ENCODE data around the gene NDUFS8. TPM values are rescaled to one million over a fixed set of nuclear protein-coding genes. Genes with fewer than 3 reads are reported as not detected.

Gene NDUFS8
- total RNA-seq, 2 donors from 2014 or later: 150 to 168 TPM

GRCh38 chr11:68011051-68011943 is 19.2 kb upstream of the NDUFS8 start:
- no peaks in the 10 kb centered on the region for H3K4me1 Mint-ChIP-seq
- no peak overlapping the region for H3K9ac ChIP-seq (ENCODE audit: extremely low read depth, low read length, poor library complexity, severe bottlenecking)
- no peaks in the 10 kb centered on the region for H3K36me3 Mint-ChIP-seq (ENCODE audit: low read depth)
- TF ChIP-seq CTCF (conservative IDR thresholded peaks at IDR 0.05): no peak
- no peak for DNase-seq
- no peak overlapping the region for H3K4me3 Mint-ChIP-seq
- no peaks in the 10 kb centered on the region for H3K9me3 ChIP-seq (ENCODE audit: control insufficient read depth, low read length)
- no peak overlapping the region for H3K27ac Mint-ChIP-seq
- no peaks in the 10 kb centered on the region for H3K4me1 ChIP-seq (ENCODE audit: control insufficient read depth, insufficient read depth, low read length)
- H3K36me3 ChIP-seq (ENCODE audit: control insufficient read depth, insufficient read depth, low read length): no peaks in the 10 kb centered on the region
- H3K9me3 Mint-ChIP-seq: peaks cover 10% of the 10 kb centered on the region
- peak overlapping the region; percentile 72 for H3K27ac ChIP-seq (ENCODE audit: low read depth, low read length)
- no peaks in the 10 kb centered on the region for H3K27me3 Mint-ChIP-seq (ENCODE audit: insufficient read depth)
- no peak overlapping the region for H3K4me3 ChIP-seq (ENCODE audit: low read length)
- 92 to 93% methylated on average over 13 to 16 of the region's 16 CpGs for WGBS, 2 experiments (ENCODE audit: insufficient coverage in 1 of 2, insufficient read length in 1 of 2)
- H3K27me3 ChIP-seq (ENCODE audit: control insufficient read depth, insufficient read depth, low read length, poor library complexity, severe bottlenecking): no peaks in the 10 kb centered on the region

GRCh38 chr11:68012044-68012842 is 18.2 kb upstream of the NDUFS8 start:
- Histone ChIP-seq H3K9me3 (ENCODE audit: control insufficient read depth, low read length) (no peaks in the 10 kb centered on the region), H3K4me3 (ENCODE audit: low read length) (no peak overlapping the region), H3K36me3 (ENCODE audit: control insufficient read depth, insufficient read depth, low read length) (no peaks in the 10 kb centered on the region), H3K9ac (ENCODE audit: extremely low read depth, low read length, poor library complexity, severe bottlenecking) (no peak overlapping the region), H3K27me3 (ENCODE audit: control insufficient read depth, insufficient read depth, low read length, poor library complexity, severe bottlenecking) (no peaks in the 10 kb centered on the region), H3K4me1 (ENCODE audit: control insufficient read depth, insufficient read depth, low read length) (no peaks in the 10 kb centered on the region), H3K27ac (ENCODE audit: low read depth, low read length) (peak overlapping the region; percentile 67)
- DNase-seq: no peak
- no peak for TF ChIP-seq CTCF (conservative IDR thresholded peaks at IDR 0.05)
- Mint-ChIP-seq H3K4me1 (no peaks in the 10 kb centered on the region), H3K4me3 (no peak overlapping the region), H3K9me3 (peaks cover 10% of the 10 kb centered on the region), H3K27me3 (ENCODE audit: insufficient read depth) (no peaks in the 10 kb centered on the region), H3K27ac (no peak overlapping the region), H3K36me3 (ENCODE audit: low read depth) (no peaks in the 10 kb centered on the region)
- WGBS, 2 experiments (ENCODE audit: insufficient coverage in 1 of 2, insufficient read length in 1 of 2): 91 to 100% methylated on average over 2 to 17 of the region's 17 CpGs

- Mint-ChIP-seq H3K27me3 (ENCODE audit: insufficient read depth) (no peaks in the 10 kb centered on the region), H3K4me3 (no peak overlapping the region), H3K36me3 (ENCODE audit: low read depth) (no peaks in the 10 kb centered on the region), H3K4me1 (no peaks in the 10 kb centered on the region), H3K9me3 (peaks cover 10% of the 10 kb centered on the region), H3K27ac (no peak overlapping the region)
- Histone ChIP-seq H3K4me1 (ENCODE audit: control insufficient read depth, insufficient read depth, low read length) (no peaks in the 10 kb centered on the region), H3K36me3 (ENCODE audit: control insufficient read depth, insufficient read depth, low read length) (no peaks in the 10 kb centered on the region), H3K9me3 (ENCODE audit: control insufficient read depth, low read length) (no peaks in the 10 kb centered on the region), H3K9ac (ENCODE audit: extremely low read depth, low read length, poor library complexity, severe bottlenecking) (no peak overlapping the region), H3K4me3 (ENCODE audit: low read length) (no peak overlapping the region), H3K27me3 (ENCODE audit: control insufficient read depth, insufficient read depth, low read length, poor library complexity, severe bottlenecking) (no peaks in the 10 kb centered on the region), H3K27ac (ENCODE audit: low read depth, low read length) (peak overlapping the region; percentile 67)
- TF ChIP-seq CTCF (conservative IDR thresholded peaks at IDR 0.05): no peak
- 87 to 89% methylated on average over 10 to 16 of the region's 16 CpGs for WGBS, 2 experiments (ENCODE audit: insufficient coverage in 1 of 2, insufficient read length in 1 of 2)
- DNase-seq: no peak
These were observed 17.5 kb upstream of the NDUFS8 start for GRCh38 chr11:68012843-68013610.
